Measurements from ENCODE around the gene HSPA1L.
"Not testable (repeated sequence)": the region's sequence is repeated elsewhere in the genome, so short reads cannot be mapped to it uniquely, and the experiment has no call there.

HSPA1L gene

DNA sequence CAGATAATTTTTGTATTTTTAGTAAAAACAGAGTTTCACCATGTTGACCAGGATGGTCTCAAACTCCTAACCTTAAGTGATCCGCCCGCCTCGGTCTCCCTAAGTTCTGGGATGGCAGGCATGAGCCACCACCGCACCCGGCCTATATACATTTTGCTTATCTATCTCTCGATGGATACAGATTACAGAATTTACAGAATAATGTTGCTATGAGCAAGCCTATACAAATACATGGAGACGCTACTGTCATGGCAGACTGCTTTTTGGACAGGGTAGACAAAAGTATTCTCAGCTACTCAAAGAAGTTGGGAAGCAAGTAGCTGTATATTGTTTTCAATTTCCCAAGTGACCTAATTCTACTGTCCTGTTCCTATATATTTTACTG, 1.6 kb downstream of the HSPA1L start:
- TF ChIP-seq, protein P1, sequence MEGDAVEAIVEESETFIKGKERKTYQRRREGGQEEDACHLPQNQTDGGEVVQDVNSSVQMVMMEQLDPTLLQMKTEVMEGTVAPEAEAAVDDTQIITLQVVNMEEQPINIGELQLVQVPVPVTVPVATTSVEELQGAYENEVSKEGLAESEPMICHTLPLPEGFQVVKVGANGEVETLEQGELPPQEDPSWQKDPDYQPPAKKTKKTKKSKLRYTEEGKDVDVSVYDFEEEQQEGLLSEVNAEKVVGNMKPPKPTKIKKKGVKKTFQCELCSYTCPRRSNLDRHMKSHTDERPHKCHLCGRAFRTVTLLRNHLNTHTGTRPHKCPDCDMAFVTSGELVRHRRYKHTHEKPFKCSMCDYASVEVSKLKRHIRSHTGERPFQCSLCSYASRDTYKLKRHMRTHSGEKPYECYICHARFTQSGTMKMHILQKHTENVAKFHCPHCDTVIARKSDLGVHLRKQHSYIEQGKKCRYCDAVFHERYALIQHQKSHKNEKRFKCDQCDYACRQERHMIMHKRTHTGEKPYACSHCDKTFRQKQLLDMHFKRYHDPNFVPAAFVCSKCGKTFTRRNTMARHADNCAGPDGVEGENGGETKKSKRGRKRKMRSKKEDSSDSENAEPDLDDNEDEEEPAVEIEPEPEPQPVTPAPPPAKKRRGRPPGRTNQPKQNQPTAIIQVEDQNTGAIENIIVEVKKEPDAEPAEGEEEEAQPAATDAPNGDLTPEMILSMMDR (IDR thresholded peaks at IDR 0.05; ENCODE audit: low read depth, low read length): no peak
- Histone ChIP-seq H3K9me3 (ENCODE audit: severe bottlenecking) (peaks cover 42% of the 10 kb centered on the region), H3K36me3 (no peaks in the 10 kb centered on the region), H3K4me3 (ENCODE audit: low read depth, low read length) (no peak overlapping the region), H3K27me3 (ENCODE audit: insufficient read depth, low read depth, severe bottlenecking) (no peaks in the 10 kb centered on the region), H3K27ac (no peak overlapping the region)
- no peak for DNase-seq

DNA sequence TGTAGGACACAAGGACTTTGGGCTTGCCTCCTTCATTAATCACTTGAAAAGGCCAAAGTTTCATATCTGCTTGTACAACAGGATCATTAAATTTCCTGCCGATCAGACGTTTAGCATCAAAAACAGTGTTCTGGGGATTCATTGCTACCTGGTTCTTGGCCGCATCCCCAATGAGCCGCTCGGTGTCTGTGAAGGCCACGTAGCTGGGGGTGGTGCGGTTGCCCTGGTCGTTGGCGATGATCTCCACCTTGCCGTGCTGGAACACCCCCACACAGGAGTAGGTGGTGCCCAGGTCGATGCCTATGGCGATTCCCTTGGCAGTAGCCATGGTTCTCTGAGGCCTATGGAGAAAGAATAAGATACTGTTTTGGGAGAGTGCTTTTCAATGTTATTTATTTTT, 3.4 kb downstream of the HSPA1L start:
- Histone ChIP-seq H3K9me3 (ENCODE audit: severe bottlenecking) (peaks cover 42% of the 10 kb centered on the region), H3K4me3 (ENCODE audit: low read depth, low read length) (no peak overlapping the region), H3K36me3 (no peaks in the 10 kb centered on the region), H3K27ac (no peak overlapping the region), H3K27me3 (ENCODE audit: insufficient read depth, low read depth, severe bottlenecking) (no peaks in the 10 kb centered on the region)
- TF ChIP-seq, protein P1 (IDR thresholded peaks at IDR 0.05; ENCODE audit: low read depth, low read length): no peak
- DNase-seq: no peak

DNA sequence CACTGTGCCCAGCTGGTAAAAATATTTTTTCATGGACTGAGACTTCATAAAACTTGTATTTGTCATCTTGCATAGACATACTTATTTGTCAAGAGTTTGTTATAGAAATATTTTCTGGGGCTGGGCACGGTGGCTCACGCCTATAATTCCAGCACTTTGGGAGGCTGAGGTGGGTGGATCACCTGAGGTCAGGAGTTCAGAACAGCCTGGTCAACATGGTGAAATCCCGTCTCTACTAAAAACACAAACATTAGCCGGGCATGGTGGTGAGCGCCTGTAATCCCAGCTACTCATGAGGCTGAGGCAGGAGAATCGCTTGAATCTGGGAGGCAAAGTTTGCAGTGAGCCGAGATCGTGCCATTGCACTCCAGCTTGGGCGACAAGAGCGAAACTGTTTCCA, 6.5 kb downstream of the HSPA1L start:
- Histone ChIP-seq H3K36me3 (peaks cover 21% of the 10 kb centered on the region), H3K27ac (peak overlapping the region; percentile 87), H3K4me3 (ENCODE audit: low read depth, low read length) (peak overlapping the region; percentile 2; the same call in 1 of the 2 replicates), H3K9me3 (ENCODE audit: severe bottlenecking) (peaks cover 24% of the 10 kb centered on the region)
- H3K27me3 ChIP-seq (ENCODE audit: insufficient read depth, low read depth, severe bottlenecking): not testable (repeated sequence)
- peak; percentile 85 for DNase-seq

DNA sequence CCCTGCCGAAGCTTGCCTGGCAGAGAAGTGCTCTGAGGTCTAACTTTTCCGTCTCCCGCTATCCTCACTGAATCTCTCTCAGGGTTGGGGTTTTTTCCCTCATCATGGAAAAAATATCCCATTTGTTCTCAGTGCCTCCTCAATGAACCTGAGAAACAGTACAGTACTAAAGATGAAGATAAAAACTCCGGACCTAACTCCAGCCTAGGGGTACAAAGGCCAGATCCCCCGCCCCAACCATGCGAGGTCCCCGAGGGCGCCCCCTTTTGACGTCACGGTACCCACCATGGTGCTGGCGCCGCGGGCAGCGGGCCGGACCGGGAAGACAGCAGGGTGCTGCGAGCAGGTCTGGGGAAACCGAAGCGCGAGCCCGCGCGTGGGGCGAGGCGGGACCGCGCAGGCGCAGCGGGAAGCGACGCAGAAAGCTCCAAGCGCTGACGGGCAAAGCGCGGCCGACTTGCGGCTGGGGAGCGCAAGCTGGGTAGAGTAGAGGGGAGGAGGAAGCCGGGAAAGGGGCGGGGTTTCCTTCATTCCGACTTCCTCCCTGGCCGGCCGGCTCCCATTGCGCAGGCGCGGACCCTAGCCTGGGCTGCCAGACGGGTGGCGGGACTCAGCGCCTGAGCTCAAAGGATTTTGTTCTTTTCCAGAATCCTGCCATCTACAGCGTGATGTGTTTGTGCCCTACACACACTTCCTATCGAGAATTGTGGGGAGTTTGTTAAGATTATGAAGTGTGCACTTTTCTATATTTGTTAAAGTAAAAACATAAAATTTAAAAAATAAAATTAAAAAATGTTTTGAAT, 8.4 kb downstream of the HSPA1L start, which contains the start of gene LSM2:
LSM2 (minus strand) TSS at position 497 of the 803 bp plus-strand sequence; CDS start at position 288, 209 bp downstream.
- Histone ChIP-seq H3K27ac (peak within 1 kb of the TSS; percentile 87), H3K4me3 (ENCODE audit: low read depth, low read length) (peak within 1 kb of the TSS; percentile 83), H3K27me3 (ENCODE audit: insufficient read depth, low read depth, severe bottlenecking) (no peaks in the 10 kb centered on the region), H3K9me3 (ENCODE audit: severe bottlenecking) (peaks cover 17% of the 10 kb centered on the region), H3K36me3 (peaks cover 40% of the 10 kb centered on the region)
- TF ChIP-seq, protein P1 (IDR thresholded peaks at IDR 0.05; ENCODE audit: low read depth, low read length): peak; percentile 57
- DNase-seq: peak; percentile 100

DNA sequence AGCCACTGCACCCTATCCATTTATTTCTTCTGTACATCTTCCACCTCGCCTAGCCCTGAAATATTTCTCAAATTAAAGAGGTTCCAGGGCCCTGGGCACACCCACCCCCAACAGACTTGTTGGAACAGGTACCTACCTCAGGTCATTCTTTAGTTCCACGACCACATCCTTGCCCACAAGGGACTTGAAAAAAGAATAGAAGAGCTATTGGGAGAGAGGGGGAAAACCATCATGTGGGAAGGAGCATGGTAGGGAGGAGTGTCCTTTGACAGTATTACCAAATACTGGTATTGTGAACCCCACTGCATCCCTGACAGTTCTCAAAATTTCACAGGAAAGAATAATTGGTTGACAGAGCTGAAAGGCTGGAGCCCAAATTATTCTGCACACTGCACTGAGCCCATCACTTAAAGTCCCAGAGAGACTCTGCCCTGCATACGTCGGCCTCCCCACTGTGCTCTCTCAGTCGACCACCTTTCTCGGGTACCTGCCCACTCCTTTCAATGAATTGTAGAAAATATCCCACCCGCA, 9.1 kb downstream of the HSPA1L start:
- Histone ChIP-seq H3K4me3 (ENCODE audit: low read depth, low read length) (peak overlapping the region; percentile 83), H3K27me3 (ENCODE audit: insufficient read depth, low read depth, severe bottlenecking) (no peaks in the 10 kb centered on the region), H3K27ac (peak overlapping the region; percentile 87), H3K9me3 (ENCODE audit: severe bottlenecking) (peaks cover 13% of the 10 kb centered on the region), H3K36me3 (peaks cover 46% of the 10 kb centered on the region)
- no peak for DNase-seq
- TF ChIP-seq, protein P1 (IDR thresholded peaks at IDR 0.05; ENCODE audit: low read depth, low read length): no peak

DNA sequence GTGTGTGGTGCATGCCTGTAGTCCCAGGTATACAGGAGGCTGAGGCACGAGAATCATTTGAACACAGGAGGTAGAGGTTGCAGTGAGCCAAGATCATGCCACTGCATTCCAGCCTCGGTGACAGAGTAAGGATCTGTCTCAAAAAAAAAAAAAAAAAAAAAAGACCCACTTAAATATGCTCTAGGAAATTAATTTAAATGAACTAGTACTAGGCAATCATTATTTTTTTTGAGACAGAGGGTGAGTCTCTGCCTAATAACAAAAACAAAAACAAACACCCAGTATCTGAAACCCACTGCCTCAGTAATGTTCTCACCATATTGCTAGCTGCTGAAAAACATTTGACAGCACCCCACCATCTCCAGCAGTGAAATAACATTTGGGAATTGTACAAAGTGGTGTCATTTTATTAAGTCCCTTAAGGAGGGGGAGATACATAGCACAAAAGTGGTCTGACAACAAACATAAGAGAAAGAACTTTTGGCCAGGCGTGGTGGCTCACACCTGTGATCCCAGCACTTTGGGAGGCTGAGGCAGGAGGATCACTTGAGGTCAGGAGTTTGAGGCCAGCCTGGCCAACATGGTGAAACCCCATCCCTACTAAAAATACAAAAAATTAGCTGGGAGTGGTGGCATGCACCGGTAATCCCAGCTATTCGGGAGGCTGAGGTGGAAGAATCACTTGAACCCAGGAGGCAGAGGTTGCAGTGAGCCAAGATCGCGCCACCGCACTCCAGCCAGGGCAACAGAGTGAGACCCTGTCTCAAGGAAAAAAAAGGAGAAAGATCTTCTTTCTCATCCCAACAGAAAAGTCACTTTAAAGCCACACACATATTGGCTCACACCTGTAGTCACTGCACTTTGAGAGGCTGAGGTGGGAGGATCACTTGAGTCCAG, 13.8 kb downstream of the HSPA1L start:
- H3K27ac ChIP-seq; H3K4me3 ChIP-seq (ENCODE audit: low read depth, low read length); H3K9me3 ChIP-seq (ENCODE audit: severe bottlenecking); H3K27me3 ChIP-seq (ENCODE audit: insufficient read depth, low read depth, severe bottlenecking); DNase-seq: not testable (repeated sequence)
- peaks cover 90% of the 10 kb centered on the region for H3K36me3 ChIP-seq
